Karpas-422 (cell line): ENCODE data around the gene MISP3. TPM values are rescaled to one million over a fixed set of nuclear protein-coding genes. Genes with fewer than 3 reads are reported as not detected.

Experiments used
- DNase-seq: peaks from one replicate; pipeline ENCODE4 v3.0.0-alpha.2; 2015
- H2AFZ ChIP-seq: fragments of 200-600 bp; sonication (generic); 2 replicates; pipeline ENCODE4 v1.6.1; 2014; ENCODE audit warnings: antibody characterized with exemption, low read length, mixed read lengths
- H3K27ac ChIP-seq: fragments of 200-600 bp; sonication (generic); 2 replicates; pipeline ENCODE4 v1.5.1; 2014; ENCODE audit warnings: mild to moderate bottlenecking, low read length, moderate library complexity
- H3K27me3 ChIP-seq: fragments of 200-600 bp; sonication (generic); 2 replicates; pipeline ENCODE4 v1.6.1; 2014; ENCODE audit warnings: low read length, mixed read lengths
- H3K36me3 ChIP-seq: fragments of 200-600 bp; sonication (generic); 2 replicates; pipeline ENCODE4 v1.6.1; 2014; ENCODE audit warnings: low read length, mixed read lengths; ENCODE audit not compliant: insufficient read depth
- H3K4me1 ChIP-seq: fragments of 200-600 bp; sonication (generic); 2 replicates; pipeline ENCODE4 v1.6.1; 2014; ENCODE audit warnings: mild to moderate bottlenecking, low read length, mixed read lengths
- H3K4me2 ChIP-seq: fragments of 200-600 bp; sonication (generic); 2 replicates; pipeline ENCODE4 v1.6.1; 2014; ENCODE audit warnings: low read length, low read depth, mild to moderate bottlenecking; ENCODE audit not compliant: poor library complexity, severe bottlenecking
- H3K4me3 ChIP-seq: fragments of 200-600 bp; sonication (generic); 2 replicates; pipeline ENCODE4 v1.5.1; 2014; ENCODE audit warnings: mild to moderate bottlenecking, antibody characterized with exemption, low read length, mixed read lengths
- H3K79me2 ChIP-seq: fragments of 200-600 bp; sonication (generic); 2 replicates; pipeline ENCODE4 v1.6.1; 2014; ENCODE audit warnings: mild to moderate bottlenecking, low read length, mixed read lengths
- H3K9ac ChIP-seq: fragments of 200-600 bp; sonication (generic); 2 replicates; pipeline ENCODE4 v1.6.0; 2014; ENCODE audit warnings: low read length
- H3K9me2 ChIP-seq: fragments of 200-600 bp; sonication (generic), shearing (Covaris generic); replicated peaks from 2 replicates; pipeline ENCODE4 v1.6.0; 2014; ENCODE audit warnings: mild to moderate bottlenecking, low read length, moderate library complexity; ENCODE audit not compliant: insufficient read depth
- H3K9me3 ChIP-seq: fragments of 300-700, 200-600 bp; sonication (generic); 2 replicates; pipeline ENCODE4 v1.6.1; 2014; ENCODE audit warnings: low read length, mixed read lengths
- H4K20me1 ChIP-seq: fragments of 200-600 bp; sonication (generic); 2 replicates; pipeline ENCODE4 v1.6.1; 2014; ENCODE audit warnings: mild to moderate bottlenecking, antibody characterized with exemption, low read length, low read depth; ENCODE audit not compliant: insufficient read depth
- total RNA-seq: library from RNA; depleted of rRNA; stranded (reverse); fragments of >200 nt; shearing (Covaris generic); gene quantifications from 2 replicates; pipeline ENCODE4 v1.2.3, GENCODE V29; 2014; ENCODE audit warnings: low replicate concordance; rRNA removed

The MISP3 gene
- total RNA-seq, 1 experiment from 2014 or later = 0.71 TPM

GRCh38 chr19:14122924-14123323, 50.3 kb downstream of the MISP3 start:
- no peak overlapping the region for H3K4me2 ChIP-seq
- H3K36me3 ChIP-seq = peaks cover 10% of the 10 kb centered on the region; the same call in 1 of the 2 replicates
- H3K27me3 ChIP-seq = no peaks in the 10 kb centered on the region
- DNase-seq = peak; percentile 46
- H3K79me2 ChIP-seq = no peaks in the 10 kb centered on the region
- H3K4me1 ChIP-seq = peaks cover 8% of the 10 kb centered on the region
- H2AFZ ChIP-seq = no peak overlapping the region
- no peaks in the 10 kb centered on the region for H3K9me3 ChIP-seq
- H3K4me3 ChIP-seq = no peak overlapping the region
- no peak overlapping the region for H3K27ac ChIP-seq
- no peak overlapping the region for H3K9ac ChIP-seq
- no peaks in the 10 kb centered on the region for H4K20me1 ChIP-seq
- H3K9me2 ChIP-seq = no peaks in the 10 kb centered on the region

Other genes with a start within 250 kb of the MISP3 start
- not detected in 2 replicates for gene NANOS3, start 195.7 kb upstream of the MISP3 start, total RNA-seq
- 0.47 TPM in 1 of 2 replicates, not detected in the other for gene BRME1, start 166.7 kb upstream of the MISP3 start, total RNA-seq
- 9.9 and 28.6 TPM in 2 replicates for gene CC2D1A, start 166.6 kb upstream of the MISP3 start, total RNA-seq
- gene PODNL1, start 134.4 kb upstream of the MISP3 start, total RNA-seq = not detected in 2 replicates
- 15.1 and 41.4 TPM in 2 replicates for gene DCAF15, start 120.3 kb upstream of the MISP3 start, total RNA-seq
- 1.2 and 2.3 TPM in 2 replicates for gene RFX1, start 66.5 kb upstream of the MISP3 start, total RNA-seq
- not detected in 2 replicates for gene RLN3, start 44.6 kb upstream of the MISP3 start, total RNA-seq
- gene IL27RA, start 41.0 kb upstream of the MISP3 start, total RNA-seq = 0.67 and 1.9 TPM in 2 replicates
- gene PALM3, start 10.7 kb upstream of the MISP3 start, total RNA-seq = not detected in 2 replicates
- 0.37 and 2.8 TPM in 2 replicates for gene C19orf67, start 13.0 kb downstream of the MISP3 start, total RNA-seq
- gene SAMD1, start 18.0 kb downstream of the MISP3 start, total RNA-seq = 31.8 and 81.5 TPM in 2 replicates
- 24.0 and 26.5 TPM in 2 replicates for gene PRKACA, start 45.0 kb downstream of the MISP3 start, total RNA-seq
- 27.1 and 34.9 TPM in 2 replicates for gene ASF1B, start 63.8 kb downstream of the MISP3 start, total RNA-seq
- gene ADGRL1, start 133.4 kb downstream of the MISP3 start, total RNA-seq = 0.40 and 1.2 TPM in 2 replicates